ENCODE data around the gene KIF4A.

- TF ChIP-seq POLR2A (IDR thresholded peaks at IDR 0.05; ENCODE audit: low read depth) (no peak), POLR2AphosphoS5 (IDR thresholded peaks at IDR 0.05) (no peak)
- TF ChIP-seq, protein P1, sequence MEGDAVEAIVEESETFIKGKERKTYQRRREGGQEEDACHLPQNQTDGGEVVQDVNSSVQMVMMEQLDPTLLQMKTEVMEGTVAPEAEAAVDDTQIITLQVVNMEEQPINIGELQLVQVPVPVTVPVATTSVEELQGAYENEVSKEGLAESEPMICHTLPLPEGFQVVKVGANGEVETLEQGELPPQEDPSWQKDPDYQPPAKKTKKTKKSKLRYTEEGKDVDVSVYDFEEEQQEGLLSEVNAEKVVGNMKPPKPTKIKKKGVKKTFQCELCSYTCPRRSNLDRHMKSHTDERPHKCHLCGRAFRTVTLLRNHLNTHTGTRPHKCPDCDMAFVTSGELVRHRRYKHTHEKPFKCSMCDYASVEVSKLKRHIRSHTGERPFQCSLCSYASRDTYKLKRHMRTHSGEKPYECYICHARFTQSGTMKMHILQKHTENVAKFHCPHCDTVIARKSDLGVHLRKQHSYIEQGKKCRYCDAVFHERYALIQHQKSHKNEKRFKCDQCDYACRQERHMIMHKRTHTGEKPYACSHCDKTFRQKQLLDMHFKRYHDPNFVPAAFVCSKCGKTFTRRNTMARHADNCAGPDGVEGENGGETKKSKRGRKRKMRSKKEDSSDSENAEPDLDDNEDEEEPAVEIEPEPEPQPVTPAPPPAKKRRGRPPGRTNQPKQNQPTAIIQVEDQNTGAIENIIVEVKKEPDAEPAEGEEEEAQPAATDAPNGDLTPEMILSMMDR (IDR thresholded peaks at IDR 0.05): no peak
Measured at GRCh38 chrX:70461026-70461425, 171.1 kb downstream of the KIF4A start.
